ENCODE results near the gene MYCBP2.

GRCh38 chr13:77028202-77028601 lies 298.7 kb downstream of the MYCBP2 start:
- TF ChIP-seq CTCF (IDR thresholded peaks at IDR 0.05), result no peak
- TF ChIP-seq POLR2A (IDR thresholded peaks at IDR 0.05), result no peak

Data from upper lobe of left lung (tissue), 4 donors.